Activated CD8-positive, alpha-beta T cell treated with anti-CD3 and anti-CD28 coated beads for 36 hours (primary cell): ENCODE data around the gene CDNF. TPM values are rescaled to one million over a fixed set of nuclear protein-coding genes. Genes with fewer than 3 reads are reported as not detected.

ENCODE experiments used
- ATAC-seq: fragments of 200-7000 bp; cut with Tn5 transposase; one replicate; pipeline ENCODE4 v1.10.0; 2021; ENCODE audit warnings: mild to moderate bottlenecking, moderate library complexity
- CTCF ChIA-PET: fragments of 350-600 bp; sonication (Branson Sonifier 250); formaldehyde crosslinking; loops from one replicate; lab custom pipeline; 2021; ENCODE audit warnings: antibody characterized with exemption; lab: Charles Lee
- POLR2A ChIA-PET: fragments of 350-600 bp; sonication (Branson Sonifier 250); formaldehyde crosslinking; loops from one replicate; lab custom pipeline; 2021; ENCODE audit warnings: antibody characterized with exemption; lab: Charles Lee
- DNase-seq: peaks from one replicate; pipeline ENCODE4 v3.0.0-alpha.2; 2020
- H3K27ac Mint-ChIP-seq: one replicate; pipeline ENCODE4 v1.8.0; 2021; ENCODE audit warnings: mild to moderate bottlenecking, mixed read lengths
- H3K27me3 Mint-ChIP-seq: one replicate; pipeline ENCODE4 v1.8.0; 2021; ENCODE audit warnings: mixed read lengths
- H3K36me3 Mint-ChIP-seq: one replicate; pipeline ENCODE4 v1.8.0; 2021; ENCODE audit warnings: low read depth, mixed read lengths
- H3K4me1 Mint-ChIP-seq: one replicate; pipeline ENCODE4 v1.8.0; 2021; ENCODE audit warnings: low read depth, mixed read lengths
- H3K4me3 Mint-ChIP-seq: one replicate; pipeline ENCODE4 v1.8.0; 2021; ENCODE audit warnings: mild to moderate bottlenecking, moderate library complexity, mixed read lengths
- H3K9me3 Mint-ChIP-seq: one replicate; pipeline ENCODE4 v1.8.0; 2021; ENCODE audit warnings: mixed read lengths
- CTCF ChIP-seq: fragments of 200-600 bp; IDR thresholded peaks from one replicate; pipeline ENCODE4 v1.8.0; 2022; ENCODE audit warnings: antibody characterized with exemption, mild to moderate bottlenecking
- intact Hi-C: fragments of 100-400 bp; cut with micrococcal nuclease; formaldehyde crosslinking; loops from one replicate; pipeline ENCODE4 v1.10.0; 2022
- total RNA-seq, 2 experiments: library from RNA; stranded (reverse); gene quantifications; one replicate each; pipeline ENCODE4 v1.2.3, GENCODE V29; 2021

CDNF gene
- total RNA-seq, 2 experiments from 2014 or later: 1.5 to 1.8 TPM

DNA sequence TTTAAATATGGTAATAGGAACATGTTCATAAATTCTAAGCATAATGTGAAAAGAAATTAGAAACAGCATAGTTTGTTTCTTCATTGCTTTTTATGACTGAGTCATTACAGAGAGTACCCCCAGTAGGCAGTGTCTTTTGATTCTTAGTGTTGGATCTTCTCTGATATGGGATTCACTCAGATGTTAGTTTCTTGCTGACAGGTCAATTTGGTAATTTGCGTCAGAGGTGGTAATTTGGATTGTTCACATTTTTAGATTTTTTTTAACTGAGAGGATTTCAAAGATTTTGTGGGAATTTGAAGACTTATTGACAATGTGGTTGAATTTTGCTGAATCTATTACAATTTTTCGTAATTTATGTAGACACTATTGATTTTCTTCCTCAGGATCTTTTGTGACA is 2.3 kb upstream of the CDNF start:
- ChIA-PET CTCF (no interaction called here), POLR2A (no interaction called here)
- peak overlapping the region; percentile 6 for H3K27ac Mint-ChIP-seq
- H3K36me3 Mint-ChIP-seq: peaks cover 40% of the 10 kb centered on the region
- H3K27me3 Mint-ChIP-seq: no peaks in the 10 kb centered on the region
- H3K9me3 Mint-ChIP-seq: no peaks in the 10 kb centered on the region
- H3K4me1 Mint-ChIP-seq: peaks cover 30% of the 10 kb centered on the region
- TF ChIP-seq CTCF: no peak
- ATAC-seq: no peak
- intact Hi-C loops: no loop called here
- H3K4me3 Mint-ChIP-seq: peak overlapping the region; percentile 95
- DNase-seq: no peak

GRCh38 chr10:14839305-14839695 is 1.5 kb upstream of the CDNF start:
- no peak for ATAC-seq
- Mint-ChIP-seq H3K9me3 (no peaks in the 10 kb centered on the region), H3K27ac (peak overlapping the region; percentile 98), H3K36me3 (peaks cover 35% of the 10 kb centered on the region), H3K27me3 (no peaks in the 10 kb centered on the region), H3K4me1 (peaks cover 24% of the 10 kb centered on the region), H3K4me3 (peak overlapping the region; percentile 95)
- peak; percentile 9 for DNase-seq
- POLR2A ChIA-PET: interaction anchor here (0.8 to 2.4 kb wide), 14 partner anchors 8 to 280 kb away, joined by 3 to 19 read pairs (median 4); partner anchors contain the start of genes DCLRE1C, MEIG1 and SUV39H2
- CTCF ChIA-PET: interaction anchor here (1.2 to 4.9 kb wide), 2 partner anchors 16 to 261 kb away, joined by 3 to 35 read pairs; no protein-coding TSS in a partner anchor
- no peak for TF ChIP-seq CTCF
- intact Hi-C loops: loop anchor here (10.0 kb wide), 1 partner anchor 116 kb away; the partner anchor contains the start of genes DCLRE1C and MEIG1

- CTCF ChIA-PET: interaction anchor here (0.8 to 4.9 kb wide), 7 partner anchors 15 to 340 kb away, joined by 3 to 35 read pairs (median 10); no protein-coding TSS in a partner anchor
- intact Hi-C loops: loop anchor here (10.0 kb wide), 1 partner anchor 116 kb away; the partner anchor contains the start of genes DCLRE1C and MEIG1
- H3K36me3 Mint-ChIP-seq: peaks cover 35% of the 10 kb centered on the region
- H3K9me3 Mint-ChIP-seq: no peaks in the 10 kb centered on the region
- H3K4me1 Mint-ChIP-seq: peaks cover 24% of the 10 kb centered on the region
- POLR2A ChIA-PET: interaction anchor here (0.6 to 2.4 kb wide), 26 partner anchors 9 to 654 kb away, joined by 3 to 19 read pairs (median 4); partner anchors contain the start of genes DCLRE1C, MEIG1 and SUV39H2
- DNase-seq (peak; percentile 44), ATAC-seq (no peak)
- H3K27me3 Mint-ChIP-seq: no peaks in the 10 kb centered on the region
- no peak for TF ChIP-seq CTCF
- H3K4me3 Mint-ChIP-seq: peak overlapping the region; percentile 95
- H3K27ac Mint-ChIP-seq: peak overlapping the region; percentile 98
Observed at GRCh38 chr10:14838582-14839304, 906 bp upstream of the CDNF start.

DNA sequence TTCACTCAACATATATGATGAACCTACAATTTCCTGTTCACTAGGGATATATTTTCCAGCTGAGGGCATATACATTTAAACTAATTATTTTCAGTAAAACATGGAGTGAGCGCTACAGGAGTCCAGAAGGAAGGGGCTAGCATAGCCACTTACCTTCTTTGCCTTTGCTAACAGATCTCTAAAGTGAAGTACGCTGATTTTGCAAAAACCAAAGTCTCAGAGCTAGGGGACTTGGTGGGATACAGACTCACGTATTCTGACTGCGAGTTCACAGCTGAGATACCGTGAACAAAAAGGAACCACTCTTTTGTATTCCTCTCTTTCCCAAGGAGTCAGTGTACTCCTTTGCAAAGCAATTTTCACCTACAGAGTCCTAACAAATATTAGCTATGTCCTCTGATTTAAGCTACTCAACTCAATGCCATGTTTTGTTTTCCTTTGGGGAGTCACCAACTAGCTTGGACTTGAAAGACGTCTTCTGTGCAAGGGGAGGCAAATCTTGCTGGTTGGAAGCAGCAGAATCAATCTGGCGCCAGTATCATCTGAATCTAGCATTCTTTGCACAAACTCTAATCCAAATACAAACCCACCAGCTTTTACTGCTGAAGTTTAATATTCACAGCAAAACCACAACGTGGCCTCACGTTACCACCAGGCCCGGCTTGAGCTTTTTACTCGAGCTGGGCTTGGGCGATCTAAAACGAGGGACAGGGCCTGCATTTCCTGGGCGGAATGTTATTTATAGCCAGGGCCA is 657 bp downstream of the CDNF start:
- TF ChIP-seq CTCF: no peak
- H3K27me3 Mint-ChIP-seq: no peaks in the 10 kb centered on the region
- intact Hi-C loops: loop anchor here (10.0 kb wide), 1 partner anchor 118 kb away; the partner anchor contains the start of genes DCLRE1C and MEIG1
- DNase-seq (no peak), ATAC-seq (no peak)
- peak overlapping the region; percentile 98 for H3K27ac Mint-ChIP-seq
- H3K4me3 Mint-ChIP-seq: peak overlapping the region; percentile 95
- no peaks in the 10 kb centered on the region for H3K9me3 Mint-ChIP-seq
- peaks cover 25% of the 10 kb centered on the region for H3K36me3 Mint-ChIP-seq
- ChIA-PET POLR2A (interaction anchor here (0.8 to 2.4 kb wide), 16 partner anchors 11 to 652 kb away, joined by 3 to 19 read pairs (median 5); partner anchors contain the start of genes DCLRE1C and SUV39H2), CTCF (interaction anchor here (0.7 to 4.9 kb wide), 13 partner anchors 10 to 652 kb away, joined by 3 to 35 read pairs (median 4); no protein-coding TSS in a partner anchor)
- peaks cover 24% of the 10 kb centered on the region for H3K4me1 Mint-ChIP-seq
